Measurements from ENCODE around the gene GALNT9.

DNA sequence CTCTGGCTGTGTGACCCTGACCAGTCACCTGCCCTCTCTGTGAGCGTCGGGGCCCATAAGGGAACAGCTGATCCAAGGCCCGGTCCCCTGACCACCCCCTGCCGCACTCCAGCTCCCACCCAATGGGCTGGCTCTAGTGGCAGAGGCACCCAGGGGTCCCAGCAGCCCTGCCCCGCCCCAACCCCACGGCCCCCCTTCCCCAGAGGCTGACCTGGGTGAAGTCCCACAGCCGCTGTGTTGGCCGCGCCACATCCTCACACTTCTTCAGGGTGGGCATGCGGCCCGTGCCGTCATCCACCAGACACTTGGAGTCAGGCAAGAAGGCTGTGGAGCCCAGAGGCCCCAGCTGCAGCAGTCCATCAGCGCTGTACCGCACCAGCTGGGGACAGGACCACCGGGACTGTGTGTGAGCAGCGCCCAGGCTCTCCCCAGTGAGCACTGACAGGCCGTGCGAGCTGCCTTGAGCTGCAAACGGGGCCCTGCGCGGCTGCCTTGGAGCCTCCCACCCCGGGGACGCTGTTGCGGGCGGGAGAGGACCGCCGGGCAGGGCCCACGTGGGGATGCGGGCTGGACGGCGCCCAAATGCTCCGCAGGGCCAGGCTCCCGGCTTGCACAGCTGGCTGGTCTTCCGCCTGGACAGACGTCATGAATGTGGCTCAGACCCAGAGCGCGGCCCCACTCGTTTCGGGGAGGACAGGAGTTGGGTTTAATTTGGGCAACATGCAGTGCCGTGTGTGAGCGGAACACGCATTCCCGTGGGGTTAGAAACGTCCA lies 131.6 kb downstream of the GALNT9 start:
- TF ChIP-seq, protein P1, sequence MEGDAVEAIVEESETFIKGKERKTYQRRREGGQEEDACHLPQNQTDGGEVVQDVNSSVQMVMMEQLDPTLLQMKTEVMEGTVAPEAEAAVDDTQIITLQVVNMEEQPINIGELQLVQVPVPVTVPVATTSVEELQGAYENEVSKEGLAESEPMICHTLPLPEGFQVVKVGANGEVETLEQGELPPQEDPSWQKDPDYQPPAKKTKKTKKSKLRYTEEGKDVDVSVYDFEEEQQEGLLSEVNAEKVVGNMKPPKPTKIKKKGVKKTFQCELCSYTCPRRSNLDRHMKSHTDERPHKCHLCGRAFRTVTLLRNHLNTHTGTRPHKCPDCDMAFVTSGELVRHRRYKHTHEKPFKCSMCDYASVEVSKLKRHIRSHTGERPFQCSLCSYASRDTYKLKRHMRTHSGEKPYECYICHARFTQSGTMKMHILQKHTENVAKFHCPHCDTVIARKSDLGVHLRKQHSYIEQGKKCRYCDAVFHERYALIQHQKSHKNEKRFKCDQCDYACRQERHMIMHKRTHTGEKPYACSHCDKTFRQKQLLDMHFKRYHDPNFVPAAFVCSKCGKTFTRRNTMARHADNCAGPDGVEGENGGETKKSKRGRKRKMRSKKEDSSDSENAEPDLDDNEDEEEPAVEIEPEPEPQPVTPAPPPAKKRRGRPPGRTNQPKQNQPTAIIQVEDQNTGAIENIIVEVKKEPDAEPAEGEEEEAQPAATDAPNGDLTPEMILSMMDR (IDR thresholded peaks at IDR 0.05), result no peak
- TF ChIP-seq ZFX (IDR thresholded peaks at IDR 0.05; ENCODE audit: borderline replicate concordance), result no peak

Measured in 22Rv1 (cell line).